ENCODE measurements around the gene CTBS. TPM values are rescaled to one million over a fixed set of nuclear protein-coding genes. Genes with fewer than 3 reads are reported as not detected.

The CTBS gene
- total RNA-seq, 2 experiments from 2014 or later = 19.4 to 20.0 TPM

GRCh38 chr1:84504580-84505492 is 69.4 kb downstream of the CTBS start:
- ChIA-PET CTCF (interaction anchor here (1.2 to 2.1 kb wide), 5 partner anchors 24 to 86 kb away, joined by 3 to 7 read pairs (median 4); partner anchors contain the start of gene CTBS), POLR2A (interaction anchor here (0.9 to 4.3 kb wide), 10 partner anchors 7 to 360 kb away, joined by 3 to 81 read pairs (median 7); partner anchors contain the start of genes CTBS, PRKACB and RPF1)
- H3K36me3 Mint-ChIP-seq (ENCODE audit: low read depth) = peaks cover 35% of the 10 kb centered on the region
- peak overlapping the region; percentile 88 for H3K27ac Mint-ChIP-seq
- Histone ChIP-seq H3K36me3 (ENCODE audit: insufficient read depth, low read length) (peaks cover 7% of the 10 kb centered on the region), H3K4me3 (ENCODE audit: low read length) (peak overlapping the region; percentile 95), H3K9me3 (ENCODE audit: control insufficient read depth in 1 of 2, insufficient read depth in 1 of 2, low read length in 2 of 2) (no peaks in the 10 kb centered on the region), H3K4me1 (ENCODE audit: insufficient read depth, low read length) (peaks cover 21% of the 10 kb centered on the region), H3K27ac (ENCODE audit: low read depth in 1 of 2, low read length in 2 of 2) (peak overlapping the region in 1 of 2 donors; percentile 58), H3K27me3 (ENCODE audit: control insufficient read depth in 1 of 2, insufficient read depth in 2 of 2, low read length in 2 of 2) (no peaks in the 10 kb centered on the region)
- peak overlapping the region; percentile 96 for H3K4me3 Mint-ChIP-seq
- no peaks in the 10 kb centered on the region for H3K9me3 Mint-ChIP-seq
- ATAC-seq (ENCODE audit: poor library complexity) (no peak), DNase-seq (peak in 3 of 14 experiments; percentile 1 to 47 (median 42))
- TF ChIP-seq, protein P1, sequence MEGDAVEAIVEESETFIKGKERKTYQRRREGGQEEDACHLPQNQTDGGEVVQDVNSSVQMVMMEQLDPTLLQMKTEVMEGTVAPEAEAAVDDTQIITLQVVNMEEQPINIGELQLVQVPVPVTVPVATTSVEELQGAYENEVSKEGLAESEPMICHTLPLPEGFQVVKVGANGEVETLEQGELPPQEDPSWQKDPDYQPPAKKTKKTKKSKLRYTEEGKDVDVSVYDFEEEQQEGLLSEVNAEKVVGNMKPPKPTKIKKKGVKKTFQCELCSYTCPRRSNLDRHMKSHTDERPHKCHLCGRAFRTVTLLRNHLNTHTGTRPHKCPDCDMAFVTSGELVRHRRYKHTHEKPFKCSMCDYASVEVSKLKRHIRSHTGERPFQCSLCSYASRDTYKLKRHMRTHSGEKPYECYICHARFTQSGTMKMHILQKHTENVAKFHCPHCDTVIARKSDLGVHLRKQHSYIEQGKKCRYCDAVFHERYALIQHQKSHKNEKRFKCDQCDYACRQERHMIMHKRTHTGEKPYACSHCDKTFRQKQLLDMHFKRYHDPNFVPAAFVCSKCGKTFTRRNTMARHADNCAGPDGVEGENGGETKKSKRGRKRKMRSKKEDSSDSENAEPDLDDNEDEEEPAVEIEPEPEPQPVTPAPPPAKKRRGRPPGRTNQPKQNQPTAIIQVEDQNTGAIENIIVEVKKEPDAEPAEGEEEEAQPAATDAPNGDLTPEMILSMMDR (IDR thresholded peaks at IDR 0.05) = no peak
- H3K27me3 Mint-ChIP-seq = no peaks in the 10 kb centered on the region
- H3K4me1 Mint-ChIP-seq (ENCODE audit: low read depth) = peaks cover 73% of the 10 kb centered on the region
- intact Hi-C loops (cut with DNase I, micrococcal nuclease) = loop anchor here (2.0 to 10.0 kb wide), 8 partner anchors 33 to 770 kb away; partner anchors contain the start of genes PRKACB (in 2 of the 2), SSX2IP (in 2 of the 2) and BCL10 (in 1 of the 2)

DNA sequence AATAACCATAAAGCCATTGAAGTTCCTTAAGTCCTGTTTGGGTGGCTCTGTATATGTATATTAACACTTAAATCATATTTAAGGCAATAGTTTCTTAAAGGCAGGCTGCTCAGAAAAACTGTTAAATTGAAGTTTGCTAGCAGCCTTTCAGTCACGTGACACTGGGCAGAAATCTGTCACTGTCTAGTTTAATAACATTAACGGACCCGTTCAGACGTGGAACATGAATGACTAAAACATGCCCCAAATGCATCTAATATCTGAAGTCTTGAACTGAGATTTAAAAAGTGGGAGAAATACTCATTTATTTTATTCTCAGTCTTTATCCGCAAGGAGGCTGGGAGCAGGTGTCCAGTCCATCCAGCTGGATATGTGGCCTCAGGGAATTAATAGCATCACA is 71.3 kb downstream of the CTBS start:
- CTCF ChIA-PET = interaction anchor here (1.8 kb wide), 1 partner anchor 61 kb away, joined by 6 read pairs; no protein-coding TSS in a partner anchor
- no peaks in the 10 kb centered on the region for H3K27me3 Mint-ChIP-seq
- Histone ChIP-seq H3K4me3 (ENCODE audit: low read length) (no peak overlapping the region), H3K36me3 (ENCODE audit: insufficient read depth, low read length) (peaks cover 19% of the 10 kb centered on the region), H3K9me3 (ENCODE audit: control insufficient read depth in 1 of 2, insufficient read depth in 1 of 2, low read length in 2 of 2) (no peaks in the 10 kb centered on the region), H3K4me1 (ENCODE audit: insufficient read depth, low read length) (peaks cover 21% of the 10 kb centered on the region), H3K27me3 (ENCODE audit: control insufficient read depth in 1 of 2, insufficient read depth in 2 of 2, low read length in 2 of 2) (no peaks in the 10 kb centered on the region), H3K27ac (ENCODE audit: low read depth in 1 of 2, low read length in 2 of 2) (no peak overlapping the region)
- H3K9me3 Mint-ChIP-seq = no peaks in the 10 kb centered on the region
- H3K4me3 Mint-ChIP-seq = peak overlapping the region; percentile 96
- POLR2A ChIA-PET = interaction anchor here (0.8 to 4.3 kb wide), 4 partner anchors 23 to 359 kb away, joined by 3 to 81 read pairs (median 34); partner anchors contain the start of genes CTBS, PRKACB and RPF1
- peak overlapping the region; percentile 88 for H3K27ac Mint-ChIP-seq
- intact Hi-C loops (cut with DNase I, micrococcal nuclease) = loop anchor here (2.0 to 10.0 kb wide), 5 partner anchors 20 to 772 kb away; partner anchors contain the start of genes PRKACB (in 2 of the 2), BCL10 (in 1 of the 2) and SSX2IP (in 1 of the 2)
- TF ChIP-seq, protein P1 (IDR thresholded peaks at IDR 0.05) = no peak
- H3K4me1 Mint-ChIP-seq (ENCODE audit: low read depth) = peaks cover 77% of the 10 kb centered on the region
- H3K36me3 Mint-ChIP-seq (ENCODE audit: low read depth) = peaks cover 53% of the 10 kb centered on the region
- ATAC-seq (ENCODE audit: poor library complexity) (no peak), DNase-seq (no peak)

Other genes starting within 250 kb of the CTBS start
- not detected for gene DNASE2B, start 176.0 kb downstream of the CTBS start, total RNA-seq
- 10 to 100 TPM; 67.6 to 69.4 TPM for gene RPF1, start 95.2 kb downstream of the CTBS start, total RNA-seq
- gene SPATA1, start 68.1 kb downstream of the CTBS start, total RNA-seq = under 1 TPM; 0.11 to 0.61 TPM
- 10 to 100 TPM; 23.6 to 24.6 TPM for gene GNG5, start 67.9 kb downstream of the CTBS start, total RNA-seq
- 1 to 10 TPM; 5.5 to 6.0 TPM for gene SSX2IP, start 116.0 kb upstream of the CTBS start, total RNA-seq